Neuron (in vitro differentiated cells): Measurements from ENCODE around the gene OR6C6.
"Not testable (repeated sequence)": the region's sequence is repeated elsewhere in the genome, so short reads cannot be mapped to it uniquely, and the experiment has no call there.

Source experiments
- H2AFZ ChIP-seq: one replicate; pipeline ENCODE4 v1.6.1; 2013; ENCODE audit warnings: low read depth, mild to moderate bottlenecking, inconsistent platforms, low read length, moderate library complexity
- H3K27me3 ChIP-seq: one replicate; pipeline ENCODE4 v1.6.1; 2013; ENCODE audit warnings: low read length; ENCODE audit not compliant: insufficient read depth
- H3K36me3 ChIP-seq: one replicate; pipeline ENCODE4 v1.6.1; 2013; ENCODE audit warnings: low read length; ENCODE audit not compliant: insufficient read depth
- H3K4me1 ChIP-seq: one replicate; pipeline ENCODE4 v1.6.1; 2013; ENCODE audit warnings: low read length; ENCODE audit not compliant: insufficient read depth
- H3K4me3 ChIP-seq: 2 replicates; pipeline ENCODE4 v1.5.1; 2013; ENCODE audit warnings: mild to moderate bottlenecking, low read length, moderate library complexity
- H3K9me3 ChIP-seq: one replicate; pipeline ENCODE4 v1.6.1; 2013; ENCODE audit warnings: low read length

Gene OR6C6

GRCh38 chr12:55296469-55296868 lies at the start of gene OR6C6:
TSS of gene OR6C6 (minus strand) at chr12:55296569. CDS start at chr12:55295232, 1,337 bp downstream.
- H3K27me3 ChIP-seq: no peaks in the 10 kb centered on the region
- H3K36me3 ChIP-seq: no peaks in the 10 kb centered on the region
- no peak within 1 kb of the TSS for H3K4me3 ChIP-seq
- H3K4me1 ChIP-seq: no peaks in the 10 kb centered on the region
- no peak within 1 kb of the TSS for H2AFZ ChIP-seq
- H3K9me3 ChIP-seq: no peaks in the 10 kb centered on the region

- Histone ChIP-seq H3K4me1 (peaks cover 5% of the 10 kb centered on the region), H3K27me3 (no peaks in the 10 kb centered on the region), H2AFZ (no peak overlapping the region), H3K4me3 (no peak overlapping the region), H3K36me3 (no peaks in the 10 kb centered on the region), H3K9me3 (no peaks in the 10 kb centered on the region)
These were observed 39.6 kb upstream of the OR6C6 start for GRCh38 chr12:55336002-55336401.

DNA sequence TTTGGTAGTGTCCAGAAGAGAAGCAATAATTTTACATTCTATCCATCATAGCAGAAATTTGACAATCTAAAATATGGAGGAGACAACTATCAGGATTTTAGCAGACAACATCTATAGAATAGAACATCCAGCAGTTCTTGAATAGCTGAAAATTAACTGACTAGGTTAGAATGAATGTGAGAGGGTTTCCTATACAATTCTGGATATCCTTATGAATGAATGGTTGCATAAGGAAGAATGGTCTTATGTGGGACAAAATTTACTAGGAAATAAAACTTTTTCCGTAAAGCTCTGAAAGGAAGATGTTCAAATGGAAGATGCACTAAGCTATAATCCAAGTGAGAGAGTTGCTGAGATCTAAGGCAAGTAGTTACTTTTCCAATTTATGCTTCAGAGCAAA lies 34.1 kb upstream of the OR6C6 start, which contains the start of gene OR6C3:
TSS of gene OR6C3 (plus strand) at position 301 of the 400 bp plus-strand sequence. CDS start 955 bp downstream, outside the sequence.
- Histone ChIP-seq H3K9me3 (no peaks in the 10 kb centered on the region), H3K4me3 (no peak within 1 kb of the TSS), H3K27me3 (no peaks in the 10 kb centered on the region), H3K36me3 (no peaks in the 10 kb centered on the region), H2AFZ (no peak within 1 kb of the TSS), H3K4me1 (peaks cover 5% of the 10 kb centered on the region)

DNA sequence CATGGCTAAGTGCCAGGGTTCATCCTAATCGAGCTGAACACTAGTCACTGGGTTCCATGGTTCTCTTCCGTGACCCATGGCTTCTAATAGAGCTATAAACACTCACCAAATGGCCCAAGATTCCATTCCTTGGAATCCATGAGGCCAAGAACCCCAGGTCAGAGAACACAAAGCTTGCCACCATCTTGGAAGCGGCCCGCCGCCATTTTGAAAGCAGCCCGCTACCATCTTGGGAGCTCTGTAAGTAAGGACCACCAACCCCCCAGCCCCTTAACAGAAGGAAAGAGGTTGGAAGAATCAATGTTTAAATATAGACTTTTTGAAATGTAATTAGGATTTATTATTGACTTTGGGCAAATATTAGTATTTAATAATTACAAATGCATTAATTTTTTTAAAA lies 29.4 kb upstream of the OR6C6 start:
- H2AFZ ChIP-seq, H3K4me1 ChIP-seq, H3K36me3 ChIP-seq, H3K9me3 ChIP-seq, H3K4me3 ChIP-seq, H3K27me3 ChIP-seq: not testable (repeated sequence)

DNA sequence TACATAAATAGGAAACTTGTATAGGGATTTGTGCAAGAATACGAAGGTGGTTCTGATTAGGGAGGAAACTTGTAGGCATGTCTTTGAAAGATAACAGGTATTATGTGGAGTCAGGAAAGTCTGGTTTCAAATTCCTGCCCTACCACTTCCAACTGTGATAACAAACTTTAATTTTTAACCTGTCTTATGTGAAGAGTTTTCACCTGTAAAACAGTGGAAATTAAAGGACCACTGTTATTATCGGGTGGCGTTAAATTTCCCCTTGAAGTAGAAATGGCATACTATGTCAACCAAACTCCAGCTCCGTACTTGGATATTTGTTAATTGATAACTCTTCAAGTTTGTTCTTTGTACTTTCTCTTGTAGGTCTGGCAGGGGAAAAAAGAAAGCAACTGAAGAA lies 23.8 kb upstream of the OR6C6 start:
- Histone ChIP-seq H2AFZ (no peak overlapping the region), H3K27me3 (no peaks in the 10 kb centered on the region), H3K9me3 (no peaks in the 10 kb centered on the region), H3K4me1 (no peaks in the 10 kb centered on the region), H3K36me3 (no peaks in the 10 kb centered on the region), H3K4me3 (no peak overlapping the region)

DNA sequence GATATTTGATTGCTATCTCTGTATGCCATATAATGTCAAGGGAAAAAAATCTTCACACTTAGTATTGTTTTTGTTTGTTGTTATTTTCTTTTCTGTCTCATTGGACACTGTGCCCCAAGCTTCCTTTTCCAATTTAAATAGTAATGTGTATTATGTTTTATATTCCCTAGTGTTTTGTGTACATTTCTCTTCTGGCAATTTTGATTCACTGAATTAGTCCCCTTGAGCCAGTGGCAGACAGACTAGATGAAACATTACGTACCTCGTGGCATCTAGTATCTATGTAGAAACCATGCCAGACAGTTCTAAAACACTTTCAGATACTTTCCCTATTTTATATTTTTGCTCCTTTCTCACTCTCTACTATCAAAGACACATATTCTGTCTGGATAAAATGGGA lies 17.7 kb upstream of the OR6C6 start, which contains the start of gene OR6C1:
TSS of gene OR6C1 (plus strand) at position 301 of the 400 bp plus-strand sequence. CDS start 6,257 bp downstream, outside the sequence.
- Histone ChIP-seq H3K9me3 (no peaks in the 10 kb centered on the region), H3K36me3 (no peaks in the 10 kb centered on the region), H3K4me3 (no peak within 1 kb of the TSS), H3K4me1 (no peaks in the 10 kb centered on the region), H3K27me3 (no peaks in the 10 kb centered on the region), H2AFZ (no peak within 1 kb of the TSS)

- Histone ChIP-seq H3K4me1 (no peaks in the 10 kb centered on the region), H3K4me3 (no peak overlapping the region), H3K9me3 (no peaks in the 10 kb centered on the region), H3K27me3 (no peaks in the 10 kb centered on the region), H3K36me3 (no peaks in the 10 kb centered on the region), H2AFZ (no peak overlapping the region)
These were observed 6.4 kb downstream of the OR6C6 start for GRCh38 chr12:55289999-55290398.

GRCh38 chr12:55280991-55281390 lies 15.4 kb downstream of the OR6C6 start:
- Histone ChIP-seq H2AFZ (no peak overlapping the region), H3K4me1 (peaks cover 2% of the 10 kb centered on the region), H3K36me3 (no peaks in the 10 kb centered on the region), H3K27me3 (no peaks in the 10 kb centered on the region), H3K9me3 (no peaks in the 10 kb centered on the region), H3K4me3 (no peak overlapping the region)

DNA sequence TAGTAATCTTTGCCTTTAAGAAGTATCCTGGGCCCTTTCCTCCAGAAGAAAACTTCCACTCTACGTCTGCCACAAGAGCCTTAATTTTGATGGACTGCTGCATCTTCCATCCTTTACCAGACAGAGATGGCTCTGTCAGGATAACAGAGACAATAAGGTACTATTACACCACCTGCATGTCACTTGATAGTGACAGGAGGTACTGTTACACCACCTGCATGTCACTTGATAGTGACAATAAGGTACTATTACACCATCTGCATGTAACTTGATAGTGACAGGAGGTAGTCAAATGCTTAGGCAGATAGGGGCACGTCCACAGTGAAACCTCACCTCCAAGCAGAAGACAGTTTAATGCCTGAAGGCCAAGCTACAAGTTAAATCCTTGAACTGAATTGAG lies 38.1 kb downstream of the OR6C6 start:
- H3K4me1 ChIP-seq: no peaks in the 10 kb centered on the region
- no peak overlapping the region for H3K4me3 ChIP-seq
- no peaks in the 10 kb centered on the region for H3K9me3 ChIP-seq
- no peaks in the 10 kb centered on the region for H3K36me3 ChIP-seq
- no peaks in the 10 kb centered on the region for H3K27me3 ChIP-seq
- no peak overlapping the region for H2AFZ ChIP-seq

- no peak overlapping the region for H3K4me3 ChIP-seq
- H3K36me3 ChIP-seq: no peaks in the 10 kb centered on the region
- no peaks in the 10 kb centered on the region for H3K4me1 ChIP-seq
- no peaks in the 10 kb centered on the region for H3K27me3 ChIP-seq
- no peaks in the 10 kb centered on the region for H3K9me3 ChIP-seq
- no peak overlapping the region for H2AFZ ChIP-seq
These were observed 39.5 kb downstream of the OR6C6 start for GRCh38 chr12:55256831-55257230.

DNA sequence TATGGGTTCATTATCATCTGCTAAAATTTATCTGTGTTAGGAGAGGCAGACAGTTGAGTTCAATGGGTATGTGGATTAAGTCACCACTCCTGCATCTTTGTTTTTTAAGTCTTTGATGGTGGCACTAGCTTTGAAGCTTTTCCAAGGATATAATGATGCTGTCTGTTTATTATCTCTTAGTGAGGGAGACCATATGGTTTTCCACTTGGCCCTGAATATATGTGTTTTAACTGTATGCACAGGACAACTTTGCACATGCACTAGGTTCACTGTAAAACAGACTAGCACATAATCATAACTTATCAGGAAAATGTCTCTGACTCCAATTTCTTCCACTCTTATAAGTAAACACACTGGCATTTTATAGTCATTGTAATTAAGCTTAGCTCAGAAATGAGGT lies 43.1 kb downstream of the OR6C6 start:
- no peak overlapping the region for H2AFZ ChIP-seq
- no peaks in the 10 kb centered on the region for H3K9me3 ChIP-seq
- H3K4me3 ChIP-seq: no peak overlapping the region
- H3K27me3 ChIP-seq: no peaks in the 10 kb centered on the region
- H3K4me1 ChIP-seq: no peaks in the 10 kb centered on the region
- H3K36me3 ChIP-seq: no peaks in the 10 kb centered on the region

DNA sequence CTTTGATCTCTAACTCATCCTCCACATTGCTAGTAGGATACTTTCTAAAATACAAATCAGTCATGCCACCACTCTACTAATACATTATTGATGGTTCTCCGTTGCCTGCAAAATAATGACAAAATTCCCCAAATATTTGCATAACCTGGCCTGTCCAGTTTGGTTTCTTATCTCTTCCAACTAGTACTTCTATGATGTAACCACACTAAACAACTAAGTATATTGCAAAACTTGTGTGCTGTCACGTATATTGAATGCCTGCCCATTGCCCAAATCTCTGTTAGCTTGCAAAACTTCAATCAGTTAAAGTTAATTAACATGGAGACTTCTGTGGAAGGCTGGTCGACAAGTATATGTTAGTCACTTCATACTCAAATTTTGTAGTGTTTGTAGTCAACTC lies 45.4 kb downstream of the OR6C6 start:
- H3K27me3 ChIP-seq: peaks cover 4% of the 10 kb centered on the region
- no peaks in the 10 kb centered on the region for H3K36me3 ChIP-seq
- no peaks in the 10 kb centered on the region for H3K9me3 ChIP-seq
- no peak overlapping the region for H2AFZ ChIP-seq
- H3K4me1 ChIP-seq: peaks cover 4% of the 10 kb centered on the region
- no peak overlapping the region for H3K4me3 ChIP-seq

- H3K27me3 ChIP-seq: peaks cover 4% of the 10 kb centered on the region
- no peak overlapping the region for H2AFZ ChIP-seq
These were observed 50.2 kb downstream of the OR6C6 start for GRCh38 chr12:55246159-55246558.

GRCh38 chr12:55244309-55244708 lies 52.1 kb downstream of the OR6C6 start, which contains the start of gene OR6C74:
TSS of gene OR6C74 (plus strand) at chr12:55244609. CDS start at chr12:55247288, 2,679 bp downstream.
- Histone ChIP-seq H3K4me3 (no peak within 1 kb of the TSS), H3K9me3 (no peaks in the 10 kb centered on the region), H3K4me1 (peaks cover 4% of the 10 kb centered on the region), H3K36me3 (no peaks in the 10 kb centered on the region), H3K27me3 (peaks cover 4% of the 10 kb centered on the region), H2AFZ (no peak within 1 kb of the TSS)

More at GRCh38 chr12:55246159-55246558, 50.2 kb downstream of the OR6C6 start:
- Histone ChIP-seq H3K9me3 (no peaks in the 10 kb centered on the region), H3K4me1 (peaks cover 4% of the 10 kb centered on the region), H3K36me3 (no peaks in the 10 kb centered on the region), H3K4me3 (no peak overlapping the region)
